ENCODE measurements around the gene TSPAN9.

TSPAN9 gene

GRCh38 chr12:3101309-3102024 is 24.3 kb downstream of the TSPAN9 start:
- DNase-seq (ENCODE audit: low spot score): peak; percentile 36

- no peak for DNase-seq (ENCODE audit: low spot score)
Observed at GRCh38 chr12:3102771-3103410, 25.7 kb downstream of the TSPAN9 start.

- DNase-seq (ENCODE audit: low spot score): no peak
Observed at GRCh38 chr12:3103806-3104205, 26.6 kb downstream of the TSPAN9 start.

- DNase-seq (ENCODE audit: low spot score): no peak
Observed at GRCh38 chr12:3105690-3106479, 28.7 kb downstream of the TSPAN9 start.

GRCh38 chr12:3106579-3106978 is 29.4 kb downstream of the TSPAN9 start:
- no peak for DNase-seq (ENCODE audit: low spot score)

GRCh38 chr12:3107071-3107583 is 29.9 kb downstream of the TSPAN9 start:
- DNase-seq (ENCODE audit: low spot score): no peak

GRCh38 chr12:3107954-3108353 is 30.8 kb downstream of the TSPAN9 start:
- no peak for DNase-seq (ENCODE audit: low spot score)

- DNase-seq (ENCODE audit: low spot score): no peak
Observed at GRCh38 chr12:3110578-3110977, 33.4 kb downstream of the TSPAN9 start.

GRCh38 chr12:3113671-3114325 is 36.6 kb downstream of the TSPAN9 start:
- DNase-seq (ENCODE audit: low spot score): no peak

GRCh38 chr12:3114671-3115070 is 37.5 kb downstream of the TSPAN9 start:
- DNase-seq (ENCODE audit: low spot score): no peak

GRCh38 chr12:3115078-3115477 is 37.9 kb downstream of the TSPAN9 start:
- DNase-seq (ENCODE audit: low spot score): no peak

- DNase-seq (ENCODE audit: low spot score): no peak
Observed at GRCh38 chr12:3116106-3116844, 39.1 kb downstream of the TSPAN9 start.

- DNase-seq (ENCODE audit: low spot score): no peak
Observed at GRCh38 chr12:3117144-3117581, 40.0 kb downstream of the TSPAN9 start.

- DNase-seq (ENCODE audit: low spot score): no peak
Observed at GRCh38 chr12:3117591-3118015, 40.4 kb downstream of the TSPAN9 start.

- no peak for DNase-seq (ENCODE audit: low spot score)
Observed at GRCh38 chr12:3119192-3119755, 42.1 kb downstream of the TSPAN9 start.

GRCh38 chr12:3119756-3120601 is 42.8 kb downstream of the TSPAN9 start:
- no peak for DNase-seq (ENCODE audit: low spot score)

GRCh38 chr12:3120701-3121100 is 43.5 kb downstream of the TSPAN9 start:
- no peak for DNase-seq (ENCODE audit: low spot score)

GRCh38 chr12:3122841-3123678 is 45.9 kb downstream of the TSPAN9 start:
- DNase-seq (ENCODE audit: low spot score): no peak

- no peak for DNase-seq (ENCODE audit: low spot score)
Observed at GRCh38 chr12:3123729-3124128, 46.5 kb downstream of the TSPAN9 start.
